Lower lobe of right lung (tissue), 2 donors: ENCODE results near the gene MAST3. TPM values are rescaled to one million over a fixed set of nuclear protein-coding genes. Genes with fewer than 3 reads are reported as not detected.

Experiments used
- ATAC-seq, 2 donors: fragments of 200-7000 bp; cut with Tn5 transposase; one replicate each; pipeline ENCODE4 v1.9.1; 2020 to 2022; ENCODE audit warnings: mild to moderate bottlenecking in 2 of 2, moderate library complexity in 2 of 2
- DNase-seq: peaks from one replicate; pipeline ENCODE4 v3.0.0-alpha.2; 2020
- H3K27ac ChIP-seq: fragments of 200-600 bp; one replicate; pipeline ENCODE4 v1.8.0; 2022
- H3K27me3 ChIP-seq: fragments of 200-600 bp; one replicate; pipeline ENCODE4 v1.8.0; 2022; ENCODE audit warnings: low read depth
- H3K36me3 ChIP-seq: fragments of 200-600 bp; one replicate; pipeline ENCODE4 v1.8.0; 2022; ENCODE audit warnings: mild to moderate bottlenecking
- H3K4me1 ChIP-seq: fragments of 200-600 bp; one replicate; pipeline ENCODE4 v1.8.0; 2022
- H3K4me3 ChIP-seq: fragments of 200-600 bp; one replicate; pipeline ENCODE4 v1.8.0; 2022; ENCODE audit warnings: mild to moderate bottlenecking
- H3K9me3 ChIP-seq: fragments of 200-600 bp; one replicate; pipeline ENCODE4 v1.8.0; 2022
- CTCF ChIP-seq: fragments of 200-600 bp; IDR thresholded peaks from one replicate; pipeline ENCODE4 v1.8.0; 2022; ENCODE audit warnings: antibody characterized with exemption, mild to moderate bottlenecking
- intact Hi-C: fragments of 100-400 bp; cut with DNase I; formaldehyde crosslinking; loops from one replicate; pipeline ENCODE4 v1.11.0; 2022
- total RNA-seq: library from RNA; stranded (reverse); fragmentation: NEBNext Ultra II Directional; extraction: Animal tissue kit (Norgen Biotek cat#: 25700); gene quantifications from one replicate; pipeline ENCODE4 v1.2.1, GENCODE V29; 2021
- donor health status: DM: no; HTN: yes; CAD: no; lungs with severe emphysema.

Gene MAST3
- total RNA-seq, 1 donor from 2014 or later = 29.2 TPM

- no peaks in the 10 kb centered on the region for H3K27me3 ChIP-seq
- DNase-seq (no peak), ATAC-seq (peak in 1 of 2 donors; percentile 3)
- intact Hi-C loops = no loop called here
- no peak overlapping the region for H3K27ac ChIP-seq
- H3K4me1 ChIP-seq = peaks cover 28% of the 10 kb centered on the region
- peak; percentile 32 for TF ChIP-seq CTCF
- no peaks in the 10 kb centered on the region for H3K9me3 ChIP-seq
- peaks cover 47% of the 10 kb centered on the region for H3K36me3 ChIP-seq
- peak overlapping the region; percentile 49 for H3K4me3 ChIP-seq
Observed at GRCh38 chr19:18161636-18162002, 64.0 kb downstream of the MAST3 start.

DNA sequence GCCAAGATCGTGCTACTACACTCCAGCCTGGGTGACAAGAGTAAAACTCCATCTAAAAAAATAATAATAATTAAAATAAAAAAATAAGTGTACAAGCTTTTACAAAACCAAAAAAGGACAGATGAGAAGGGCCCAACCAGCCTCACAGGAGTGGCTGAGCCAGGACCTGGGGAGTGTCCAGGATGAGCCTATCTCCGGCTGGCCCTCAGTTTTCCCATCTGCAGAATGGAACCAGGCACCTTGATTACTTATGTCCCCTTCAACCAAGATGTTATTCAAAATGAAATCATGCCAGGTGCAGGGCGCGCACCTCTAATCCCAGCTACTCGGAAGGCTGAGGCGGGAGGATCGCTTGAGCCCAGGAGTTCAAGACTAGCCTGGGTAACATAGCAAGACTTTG lies 66.5 kb downstream of the MAST3 start:
- Histone ChIP-seq H3K9me3 (no peaks in the 10 kb centered on the region), H3K27ac (no peak overlapping the region), H3K27me3 (no peaks in the 10 kb centered on the region), H3K4me3 (no peak overlapping the region), H3K4me1 (peaks cover 13% of the 10 kb centered on the region), H3K36me3 (peaks cover 72% of the 10 kb centered on the region)
- intact Hi-C loops = no loop called here
- DNase-seq (no peak), ATAC-seq (no peak)
- TF ChIP-seq CTCF = no peak

DNA sequence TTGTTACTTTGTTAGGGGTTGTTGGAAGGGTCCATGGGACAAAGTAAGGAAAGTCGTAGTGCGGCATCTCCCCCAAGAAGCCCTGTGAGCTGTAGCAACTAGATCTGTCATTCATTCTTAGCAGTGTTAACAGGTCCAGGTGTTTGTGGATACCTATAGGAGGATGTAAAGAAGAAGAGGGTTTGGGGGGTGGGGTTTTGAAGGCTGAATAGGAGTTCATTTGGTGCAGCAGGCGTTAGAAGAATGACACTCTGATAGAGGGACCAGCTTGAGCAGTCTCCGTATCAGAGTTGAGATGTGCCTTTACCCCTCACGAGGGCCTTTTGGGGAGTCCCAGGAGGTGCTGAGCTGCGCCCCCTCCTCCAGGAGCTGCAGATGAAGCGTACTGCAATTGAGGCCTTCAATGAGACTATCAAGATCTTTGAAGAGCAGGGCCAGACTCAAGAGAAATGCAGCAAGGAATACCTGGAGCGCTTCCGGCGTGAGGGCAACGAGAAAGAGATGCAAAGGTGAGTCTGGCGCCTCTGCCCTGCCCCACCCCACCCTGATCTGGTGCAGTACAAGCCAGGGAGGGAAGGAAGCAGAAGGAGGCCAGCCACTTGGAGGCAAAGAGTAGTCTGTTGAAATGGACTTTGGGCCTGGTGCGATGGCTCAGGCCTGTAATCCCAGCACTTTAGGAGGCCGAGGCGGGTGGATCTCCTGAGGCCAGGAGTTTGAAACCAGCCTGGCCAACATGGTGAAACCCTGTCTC lies 68.4 kb downstream of the MAST3 start:
- no peaks in the 10 kb centered on the region for H3K9me3 ChIP-seq

DNA sequence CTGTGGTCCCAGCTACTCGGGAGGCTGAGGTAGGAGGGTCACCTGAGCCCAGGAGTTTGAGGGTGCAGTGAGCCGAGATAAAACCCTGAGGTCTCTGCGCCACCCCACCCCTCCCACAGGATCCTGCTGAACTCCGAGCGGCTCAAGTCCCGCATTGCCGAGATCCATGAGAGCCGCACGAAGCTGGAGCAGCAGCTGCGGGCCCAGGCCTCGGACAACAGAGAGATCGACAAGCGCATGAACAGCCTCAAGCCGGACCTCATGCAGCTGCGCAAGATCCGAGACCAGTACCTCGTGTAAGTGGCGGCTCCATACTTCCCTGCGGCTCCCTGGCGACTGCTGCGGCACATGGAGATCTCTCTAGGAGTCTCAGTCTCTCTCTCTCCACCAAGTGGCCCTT lies 69.4 kb downstream of the MAST3 start:
- peaks cover 72% of the 10 kb centered on the region for H3K36me3 ChIP-seq
- no peak overlapping the region for H3K27ac ChIP-seq
- H3K4me3 ChIP-seq = no peak overlapping the region
- intact Hi-C loops = no loop called here
- DNase-seq (no peak), ATAC-seq (no peak)
- no peak for TF ChIP-seq CTCF
- H3K4me1 ChIP-seq = peaks cover 6% of the 10 kb centered on the region
- H3K9me3 ChIP-seq = no peaks in the 10 kb centered on the region
- no peaks in the 10 kb centered on the region for H3K27me3 ChIP-seq

More for the DNA sequence above, 68.4 kb downstream of the MAST3 start:
- Histone ChIP-seq H3K4me3 (no peak overlapping the region), H3K36me3 (peaks cover 75% of the 10 kb centered on the region), H3K4me1 (peaks cover 8% of the 10 kb centered on the region), H3K27ac (no peak overlapping the region), H3K27me3 (no peaks in the 10 kb centered on the region)
- no peak for DNase-seq
- no peak for ATAC-seq
- no peak for TF ChIP-seq CTCF
- intact Hi-C loops = no loop called here

DNA sequence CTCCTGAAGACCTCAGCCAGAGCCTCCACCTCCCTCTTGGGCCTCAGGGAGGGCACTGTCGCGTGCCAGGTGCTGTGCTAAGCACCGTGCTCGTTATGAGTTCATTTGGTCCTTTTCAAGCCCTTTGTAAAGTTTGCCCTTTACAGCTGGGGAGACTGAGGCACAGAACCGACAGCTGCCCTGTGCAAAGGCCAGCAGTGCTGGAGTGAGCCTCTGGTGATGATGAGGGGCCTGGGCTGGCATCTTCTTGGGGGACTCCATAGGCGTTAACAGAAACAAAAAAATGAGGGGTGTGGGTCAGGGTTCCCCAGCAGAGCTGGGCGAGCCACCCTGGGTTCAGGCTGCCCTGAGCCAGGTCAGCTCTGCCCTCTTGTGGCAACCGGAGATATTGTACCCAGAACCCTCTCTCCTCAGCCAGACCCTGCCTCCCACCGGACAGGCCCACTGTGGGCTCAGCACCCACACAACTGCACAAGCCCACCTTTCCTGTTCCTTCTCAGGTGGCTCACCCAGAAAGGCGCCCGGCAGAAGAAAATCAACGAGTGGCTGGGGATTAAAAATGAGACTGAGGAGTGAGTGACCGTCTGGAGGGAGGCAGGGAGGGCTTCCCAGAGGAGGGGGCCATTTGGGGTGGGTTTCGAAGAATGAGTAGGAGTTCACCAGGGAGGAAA lies 70.5 kb downstream of the MAST3 start:
- peaks cover 61% of the 10 kb centered on the region for H3K36me3 ChIP-seq
- peak; percentile 64 to 72 for ATAC-seq
- H3K27ac ChIP-seq = no peak overlapping the region

More for the DNA sequence above, 70.5 kb downstream of the MAST3 start:
- DNase-seq = peak; percentile 66
- no peak overlapping the region for H3K4me3 ChIP-seq
- TF ChIP-seq CTCF = peak; percentile 79
- intact Hi-C loops = no loop called here
- no peaks in the 10 kb centered on the region for H3K9me3 ChIP-seq
- H3K4me1 ChIP-seq = peaks cover 11% of the 10 kb centered on the region
- H3K27me3 ChIP-seq = no peaks in the 10 kb centered on the region
